PFSK-1 (cell line): ENCODE measurements around the gene ACSF2.

Experiments used
- FOXP2 ChIP-seq: optimal IDR thresholded peaks from 2 replicates; pipeline ENCODE3; 2011; ENCODE audit warnings: borderline replicate concordance, control low read depth, inconsistent platforms; ENCODE audit not compliant: insufficient read depth; ENCODE audit errors: extremely low read length, extremely low read depth
- POLR2AphosphoS5 ChIP-seq: IDR thresholded peaks from 2 replicates; pipeline ENCODE4 v1.6.1; 2012; ENCODE audit warnings: low read depth, mild to moderate bottlenecking, control low read depth, low read length, moderate library complexity
- REST ChIP-seq, 2 experiments: IDR thresholded peaks; 2 replicates each; pipeline versions ENCODE4 v1.6.1 to v1.8.0; 2011 to 2012; ENCODE audit warnings: low read depth in 2 of 2, low read length in 2 of 2, control low read depth in 1 of 2, inconsistent platforms in 1 of 2, mild to moderate bottlenecking in 1 of 2, moderate library complexity in 1 of 2; ENCODE audit not compliant: insufficient read depth in 1 of 2
- SIN3A ChIP-seq: IDR thresholded peaks from 2 replicates; pipeline ENCODE4 v1.6.1; 2012; ENCODE audit warnings: mild to moderate bottlenecking, low read length, moderate library complexity, borderline replicate concordance; ENCODE audit not compliant: insufficient read depth
- TAF1 ChIP-seq: IDR thresholded peaks from 2 replicates; pipeline ENCODE4 v1.6.1; 2012; ENCODE audit warnings: low read length, control low read depth, borderline replicate concordance; ENCODE audit not compliant: insufficient read depth

The ACSF2 gene

GRCh38 chr17:50478391-50479381 lies 52.7 kb downstream of the ACSF2 start, which contains the start of gene RSAD1:
TSS of gene RSAD1 (plus strand) at chr17:50478860. CDS start at chr17:50478885, 25 bp downstream.
- TF ChIP-seq POLR2AphosphoS5: peak; percentile 83
- no peak for TF ChIP-seq REST (IDR thresholded peaks at IDR 0.05; ENCODE audit: insufficient read depth in 1 of 2, low read depth in 2 of 2, low read length in 2 of 2)
- TF ChIP-seq TAF1: peak; percentile 77
- peak; percentile 16; the same call in 1 of the 2 replicates for TF ChIP-seq SIN3A
- TF ChIP-seq FOXP2: peak; percentile 89

- peak; percentile 47 for TF ChIP-seq FOXP2
- TF ChIP-seq REST (IDR thresholded peaks at IDR 0.05; ENCODE audit: insufficient read depth in 1 of 2, low read depth in 2 of 2, low read length in 2 of 2): 0 out of 4 replicates have a peak, but pooled peaks of 1 of the 2 experiments have one; percentile 14
- no peak for TF ChIP-seq POLR2AphosphoS5
- TF ChIP-seq SIN3A: peak; percentile 32; the same call in 1 of the 2 replicates
- no peak for TF ChIP-seq TAF1
Observed at GRCh38 chr17:50479522-50480141, 53.6 kb downstream of the ACSF2 start.

GRCh38 chr17:50480142-50480764 lies 54.2 kb downstream of the ACSF2 start:
- TF ChIP-seq REST (IDR thresholded peaks at IDR 0.05; ENCODE audit: insufficient read depth in 1 of 2, low read depth in 2 of 2, low read length in 2 of 2) (no peak), TAF1 (no peak), SIN3A (no peak), FOXP2 (no peak), POLR2AphosphoS5 (no peak)

GRCh38 chr17:50480854-50481490 lies 55.0 kb downstream of the ACSF2 start:
- TF ChIP-seq POLR2AphosphoS5: no peak
- TF ChIP-seq SIN3A: no peak
- TF ChIP-seq REST (IDR thresholded peaks at IDR 0.05; ENCODE audit: insufficient read depth in 1 of 2, low read depth in 2 of 2, low read length in 2 of 2): no peak
- TF ChIP-seq FOXP2: no peak
- no peak for TF ChIP-seq TAF1
